NT2/D1 (cell line): ENCODE data around the gene THAP10.

ENCODE experiments used
- SUZ12 ChIP-seq: IDR thresholded peaks from 2 replicates; pipeline ENCODE4 v1.6.1; 2011; ENCODE audit not compliant: insufficient read length, insufficient read depth; ENCODE audit errors: extremely low read depth
- YY1 ChIP-seq: IDR thresholded peaks from 2 replicates; pipeline ENCODE4 v1.6.1; 2011; ENCODE audit not compliant: insufficient read length, insufficient read depth
- ZNF274 ChIP-seq: IDR thresholded peaks from 2 replicates; pipeline ENCODE4 v1.6.1; 2011; ENCODE audit warnings: mild to moderate bottlenecking, low read depth, low read length

GRCh38 chr15:70936326-70936725, 44.1 kb upstream of the THAP10 start:
- TF ChIP-seq ZNF274 = no peak
- no peak for TF ChIP-seq SUZ12
- TF ChIP-seq YY1 = no peak
